Measurements from ENCODE around the gene INTS14. TPM values are rescaled to one million over a fixed set of nuclear protein-coding genes. Genes with fewer than 3 reads are reported as not detected.
"Not testable (repeated sequence)": the region's sequence is repeated elsewhere in the genome, so short reads cannot be mapped to it uniquely, and the experiment has no call there.

The INTS14 gene
- total RNA-seq, 2 donors from 2014 or later, result 33.1 to 38.4 TPM

DNA sequence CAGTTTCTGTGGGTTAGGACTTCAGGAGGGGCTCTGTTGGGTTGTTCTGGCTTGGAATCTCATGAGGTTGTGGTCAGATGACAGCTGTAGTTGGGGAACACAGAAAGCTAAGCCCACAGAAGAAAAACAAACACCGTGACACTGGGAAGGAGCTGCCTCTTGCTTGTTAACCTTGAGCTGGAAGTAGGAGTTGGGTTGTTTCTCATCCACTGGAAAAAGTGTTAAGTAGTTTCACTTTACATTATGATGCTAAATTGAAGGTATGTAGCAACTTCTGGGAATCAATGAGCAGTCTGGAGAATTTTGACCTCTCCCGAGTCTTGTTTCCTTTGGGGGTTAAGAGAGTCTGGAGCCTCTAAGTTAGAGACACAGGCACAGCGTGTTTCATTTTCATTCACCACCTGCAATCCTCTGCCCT lies 60.2 kb downstream of the INTS14 start:
- ATAC-seq (no peak), DNase-seq (no peak)
- intact Hi-C loops (cut with DNase I, micrococcal nuclease), result no loop called here

DNA sequence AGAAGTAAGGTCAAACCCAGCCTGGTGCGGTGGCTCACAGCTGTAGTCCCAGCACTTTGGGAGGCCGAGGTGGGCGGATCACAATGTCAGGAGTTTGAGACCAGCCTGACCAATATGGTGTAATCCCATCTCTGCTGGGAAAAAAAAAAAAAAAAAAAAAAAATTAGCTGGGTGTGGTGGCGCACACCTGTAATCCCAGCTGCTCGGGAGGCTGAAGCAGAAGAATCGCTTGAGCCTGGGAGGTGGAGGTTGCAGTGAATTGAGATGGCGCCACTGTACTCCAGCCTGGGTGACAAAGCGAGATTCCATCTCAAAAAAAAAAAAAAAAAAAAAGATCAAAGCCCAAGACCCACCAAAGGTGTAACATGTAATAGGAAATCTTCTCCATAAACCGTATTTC lies 61.6 kb downstream of the INTS14 start:
- ATAC-seq; intact Hi-C loops (cut with DNase I, micrococcal nuclease); DNase-seq: not testable (repeated sequence)

DNA sequence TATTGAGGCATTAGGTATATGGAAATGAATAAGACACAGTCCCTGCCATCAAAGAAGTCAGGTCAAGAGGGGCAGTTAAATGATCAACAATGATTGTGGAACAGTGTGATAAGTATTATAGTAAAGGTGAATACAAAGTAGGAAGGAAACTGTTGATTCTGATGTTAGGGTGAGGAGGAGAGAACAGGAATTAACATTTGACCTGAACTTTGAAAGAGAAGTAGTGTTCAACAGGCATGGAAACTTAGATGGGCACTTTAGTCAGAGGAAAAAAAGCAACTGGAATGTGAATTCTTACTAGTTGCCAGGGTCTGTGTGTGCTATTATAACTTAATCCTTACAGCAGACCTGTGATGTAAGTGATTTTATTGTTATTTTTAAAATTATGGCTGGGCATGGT lies 63.1 kb downstream of the INTS14 start:
- DNase-seq (no peak), ATAC-seq (no peak)
- intact Hi-C loops (cut with DNase I, micrococcal nuclease), result no loop called here

DNA sequence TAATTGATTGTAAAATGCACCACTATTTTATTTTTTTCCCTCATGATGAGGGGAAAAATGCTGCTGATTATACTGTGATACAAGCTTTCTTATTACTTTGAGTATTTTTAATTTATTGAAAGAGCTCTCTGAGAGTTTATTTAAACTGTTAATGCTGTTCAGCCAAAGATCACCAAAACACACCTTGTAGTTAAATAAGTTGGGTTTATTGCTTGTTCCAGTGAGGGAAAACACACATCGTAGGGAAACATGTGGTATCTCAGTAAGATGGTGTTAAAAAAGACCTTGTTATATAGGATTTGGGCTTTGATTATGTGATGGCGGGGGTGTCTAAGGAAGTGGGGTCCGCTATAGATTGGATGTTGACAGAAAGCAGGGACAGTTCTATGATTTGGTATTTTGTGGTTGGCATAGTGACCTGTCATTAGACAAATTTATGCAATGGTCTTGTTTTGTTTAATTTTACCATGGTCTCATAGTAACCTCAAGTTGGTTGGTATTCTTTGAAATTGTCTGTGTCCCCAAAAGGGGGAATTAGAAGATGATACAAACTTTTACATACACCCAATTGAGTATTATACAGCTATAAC lies 69.6 kb downstream of the INTS14 start:
- DNase-seq (no peak), ATAC-seq (peak; percentile 57)

DNA sequence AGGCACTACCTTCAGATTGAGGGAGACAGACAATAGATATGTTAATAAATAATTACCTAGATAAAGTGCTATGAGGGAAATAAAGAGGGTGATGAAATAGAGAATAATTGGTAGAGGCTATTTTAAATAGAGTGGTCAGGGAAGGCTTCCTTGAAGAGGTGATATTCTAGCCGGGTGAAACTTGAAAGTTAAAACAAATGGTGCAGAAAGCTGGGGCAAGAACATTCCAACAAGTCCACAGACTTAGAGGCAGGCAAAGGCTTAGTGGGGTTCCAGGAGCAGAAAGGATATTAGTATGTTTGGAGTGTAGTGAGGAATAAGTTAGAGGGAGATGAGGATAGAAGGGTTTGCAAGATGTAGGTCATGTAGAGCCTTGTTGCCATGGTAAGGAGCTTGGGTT lies 70.6 kb downstream of the INTS14 start:
- ATAC-seq (no peak), DNase-seq (no peak)
- intact Hi-C loops (cut with DNase I, micrococcal nuclease), result no loop called here

More for the DNA sequence above, 69.6 kb downstream of the INTS14 start:
- intact Hi-C loops (cut with DNase I, micrococcal nuclease), result no loop called here

DNA sequence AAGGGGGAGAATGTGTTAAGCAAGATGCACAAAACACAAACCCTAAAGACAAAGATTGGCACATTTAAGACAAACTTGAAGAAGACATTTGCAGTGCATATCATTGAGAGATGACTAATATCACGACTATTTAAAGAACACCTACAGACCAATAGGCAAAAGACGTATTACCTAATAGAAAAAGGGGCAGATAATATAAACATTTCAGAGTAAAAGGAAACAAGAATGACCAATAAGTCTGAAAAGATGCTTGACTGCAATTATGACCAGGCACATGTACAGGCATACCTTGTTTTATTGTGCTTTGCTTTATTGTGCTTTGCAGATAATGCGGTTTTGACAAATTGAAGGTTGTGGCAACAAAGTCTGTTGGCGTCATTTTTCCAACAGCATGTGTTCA lies 75.7 kb downstream of the INTS14 start:
- intact Hi-C loops (cut with DNase I, micrococcal nuclease), result no loop called here
- ATAC-seq, result no peak

DNA sequence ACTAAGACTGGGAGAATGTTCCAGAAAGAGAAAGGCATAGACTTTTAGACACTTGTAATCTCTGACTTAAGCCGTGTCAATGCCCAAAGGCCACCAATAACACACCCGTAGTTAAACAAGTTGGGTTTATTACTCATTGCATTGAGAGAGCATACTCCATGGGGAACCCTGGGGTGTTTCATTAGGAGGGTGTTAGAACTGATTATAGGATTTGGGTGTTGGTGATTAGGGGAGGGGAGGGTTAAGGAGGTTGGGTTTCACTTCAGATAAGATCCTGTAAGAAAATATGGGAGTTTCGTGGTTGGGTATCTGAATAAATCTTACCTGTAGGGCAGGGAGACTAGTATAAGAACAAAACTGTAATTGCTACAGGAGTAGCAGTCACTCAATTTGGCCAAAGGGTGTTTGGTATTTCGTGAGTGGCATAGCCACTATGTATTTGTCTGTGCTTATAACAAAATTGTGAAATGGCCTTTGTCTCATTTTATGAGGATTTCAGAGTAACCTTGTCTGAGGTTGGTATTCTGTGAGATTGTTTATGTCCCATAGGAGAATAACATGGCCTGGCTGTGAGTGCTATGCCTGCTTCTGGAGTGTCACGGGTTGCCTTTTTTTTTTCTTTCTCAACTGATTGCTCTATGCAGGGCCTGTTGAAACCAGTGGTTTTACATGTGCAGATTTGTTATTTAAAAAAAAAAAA lies 77.7 kb downstream of the INTS14 start:
- peak; percentile 30 for ATAC-seq
- DNase-seq, result no peak
- intact Hi-C loops (cut with DNase I, micrococcal nuclease), result no loop called here

More for the DNA sequence above, 75.7 kb downstream of the INTS14 start:
- no peak for DNase-seq

DNA sequence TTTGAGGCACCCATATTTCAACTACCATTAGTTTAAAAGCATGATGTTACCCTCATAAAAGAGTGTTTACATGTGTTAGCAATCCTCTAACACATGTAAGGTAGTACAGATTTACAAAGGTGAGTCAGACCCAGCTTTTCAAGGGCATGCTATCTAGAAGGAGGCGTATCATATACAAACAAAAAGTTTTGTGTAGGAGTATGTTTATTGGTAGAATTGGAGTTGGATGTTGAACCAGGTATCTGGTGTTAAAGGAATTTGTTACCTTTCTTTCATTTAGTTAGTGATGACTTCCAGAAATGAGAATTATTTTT lies 78.2 kb downstream of the INTS14 start:
- DNase-seq (no peak), ATAC-seq (peak; percentile 32)
- intact Hi-C loops (cut with DNase I, micrococcal nuclease), result no loop called here

DNA sequence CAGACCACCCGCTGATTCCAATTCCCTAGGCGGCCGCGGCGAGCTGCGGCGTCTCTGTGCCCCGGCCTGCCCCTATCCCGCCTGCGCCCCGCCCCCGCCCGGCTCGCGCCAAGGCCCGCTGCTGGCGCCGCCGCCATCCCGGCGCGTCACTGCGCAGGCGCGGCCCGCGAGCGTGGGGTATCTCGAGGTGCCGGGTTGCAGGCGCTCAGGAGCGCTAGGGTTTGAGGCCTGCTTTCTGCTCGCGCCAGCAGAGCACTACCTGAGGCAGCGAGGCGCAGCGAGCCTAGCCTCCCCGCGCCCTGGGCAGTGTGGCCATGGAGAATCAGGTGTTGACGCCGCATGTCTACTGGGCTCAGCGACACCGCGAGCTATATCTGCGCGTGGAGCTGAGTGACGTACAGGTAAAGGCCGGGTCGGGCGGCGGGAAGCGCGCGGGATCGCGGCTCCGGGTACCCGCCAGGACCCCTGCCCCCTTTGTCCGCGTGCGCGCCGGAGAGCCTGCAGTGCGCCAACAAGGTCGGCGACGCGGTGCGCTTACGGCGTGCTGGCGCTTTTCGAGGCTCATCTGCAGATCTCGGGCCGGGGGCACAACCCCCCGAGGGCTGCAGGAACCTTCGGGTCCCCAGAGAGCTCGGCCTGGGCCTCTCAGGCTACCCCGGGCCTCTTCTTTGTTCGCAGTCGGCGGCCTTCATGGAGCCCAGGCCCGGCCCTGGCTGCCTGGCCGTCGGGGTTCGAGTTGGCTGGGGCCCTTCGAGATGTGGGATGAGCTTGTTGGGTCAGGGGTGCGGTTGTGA lies 80.4 kb downstream of the INTS14 start, which contains the start of gene HACD3:
Gene HACD3 (plus strand): TSS at position 146 of the 794 bp plus-strand sequence. CDS start 169 bp downstream, at position 315.
- ATAC-seq, result peak; percentile 89
- intact Hi-C loops (cut with DNase I, micrococcal nuclease), result no loop called here
- DNase-seq, result peak; percentile 83 to 92

DNA sequence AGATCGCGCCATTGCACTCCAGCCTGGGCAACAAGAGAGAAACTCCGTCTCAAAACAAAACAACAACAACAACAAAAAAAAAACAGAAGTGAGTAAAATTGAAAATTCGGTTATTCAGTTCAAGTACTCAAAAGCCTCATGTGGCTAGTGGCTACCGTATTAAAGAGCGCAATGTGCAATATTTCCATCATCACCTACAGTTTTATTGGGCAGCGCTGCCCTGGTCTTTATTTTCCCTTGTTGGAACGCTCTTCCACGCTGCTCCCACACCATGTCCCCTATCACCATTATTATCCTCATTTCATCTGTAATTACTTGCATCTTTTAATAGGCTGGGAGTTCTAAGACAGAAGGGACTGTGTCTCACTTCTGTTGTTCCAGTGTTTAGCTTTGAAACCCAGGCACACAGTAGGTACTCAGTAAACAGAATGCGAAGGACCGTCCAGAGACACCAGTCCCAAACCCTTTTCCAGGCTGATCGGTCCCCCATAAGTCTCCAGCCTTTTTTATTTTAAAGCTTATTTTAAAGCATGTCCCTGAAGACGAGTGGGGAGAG lies 81.1 kb downstream of the INTS14 start:
- ATAC-seq (no peak), DNase-seq (no peak)
- intact Hi-C loops (cut with DNase I, micrococcal nuclease), result no loop called here

Other genes with a start within 250 kb of the INTS14 start
- under 1 TPM in 1 of 2 donors, not detected in 1; 0.25 TPM for gene IGDCC3, start 233.1 kb downstream of the INTS14 start, total RNA-seq
- gene IGDCC4, start 188.2 kb downstream of the INTS14 start, total RNA-seq, result 1 to 10 TPM in 1 of 2 donors, under 1 TPM in 1; 0.43 to 1.7 TPM
- gene DPP8, start 93.4 kb downstream of the INTS14 start, total RNA-seq, result 10 to 100 TPM; 36.1 to 36.4 TPM
- gene HACD3, start 80.7 kb downstream of the INTS14 start, total RNA-seq, result 10 to 100 TPM; 29.0 to 29.9 TPM
- 1 to 10 TPM; 6.8 to 8.9 TPM for gene SLC24A1, start 10.8 kb upstream of the INTS14 start, total RNA-seq
- gene DENND4A, start 181.2 kb upstream of the INTS14 start, total RNA-seq, result 10 to 100 TPM; 17.7 to 19.5 TPM

All from left colon (tissue), 2 donors.